ENCODE results near the gene CLN6. TPM values are rescaled to one million over a fixed set of nuclear protein-coding genes. Genes with fewer than 3 reads are reported as not detected.

The CLN6 gene
- total RNA-seq, 4 donors from 2014 or later: 20.3 to 38.1 (median 27.9) TPM

DNA sequence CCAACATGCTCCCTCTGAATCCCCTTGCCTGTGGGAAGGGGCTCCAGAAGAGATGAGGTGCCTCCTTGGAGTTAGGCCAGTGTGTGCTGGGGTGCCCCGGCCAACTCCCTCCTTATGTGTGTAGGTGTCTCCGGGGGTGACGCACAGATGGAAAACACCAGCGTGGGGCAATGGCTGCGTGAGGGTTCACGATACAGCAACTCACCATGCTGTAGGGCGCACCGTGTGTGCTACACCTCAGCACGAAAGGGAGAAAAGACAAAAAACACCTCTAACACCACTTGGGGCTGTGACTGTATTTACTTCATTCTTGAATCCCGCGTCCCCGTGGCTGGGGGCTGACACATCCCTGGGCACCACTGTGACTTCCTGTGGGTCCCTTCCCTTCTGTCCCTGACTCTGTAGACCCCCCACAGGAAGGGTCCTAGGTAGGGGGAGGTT, 22.8 kb downstream of the CLN6 start:
- peaks cover 12% of the 10 kb centered on the region for H3K36me3 ChIP-seq
- H3K9me3 ChIP-seq: no peaks in the 10 kb centered on the region
- 91% methylated on average over 12 of the region's 12 CpGs for WGBS
- no peak for TF ChIP-seq POLR2A (IDR thresholded peaks at IDR 0.05)
- TF ChIP-seq EP300 (IDR thresholded peaks at IDR 0.05): no peak
- TF ChIP-seq, protein P1, sequence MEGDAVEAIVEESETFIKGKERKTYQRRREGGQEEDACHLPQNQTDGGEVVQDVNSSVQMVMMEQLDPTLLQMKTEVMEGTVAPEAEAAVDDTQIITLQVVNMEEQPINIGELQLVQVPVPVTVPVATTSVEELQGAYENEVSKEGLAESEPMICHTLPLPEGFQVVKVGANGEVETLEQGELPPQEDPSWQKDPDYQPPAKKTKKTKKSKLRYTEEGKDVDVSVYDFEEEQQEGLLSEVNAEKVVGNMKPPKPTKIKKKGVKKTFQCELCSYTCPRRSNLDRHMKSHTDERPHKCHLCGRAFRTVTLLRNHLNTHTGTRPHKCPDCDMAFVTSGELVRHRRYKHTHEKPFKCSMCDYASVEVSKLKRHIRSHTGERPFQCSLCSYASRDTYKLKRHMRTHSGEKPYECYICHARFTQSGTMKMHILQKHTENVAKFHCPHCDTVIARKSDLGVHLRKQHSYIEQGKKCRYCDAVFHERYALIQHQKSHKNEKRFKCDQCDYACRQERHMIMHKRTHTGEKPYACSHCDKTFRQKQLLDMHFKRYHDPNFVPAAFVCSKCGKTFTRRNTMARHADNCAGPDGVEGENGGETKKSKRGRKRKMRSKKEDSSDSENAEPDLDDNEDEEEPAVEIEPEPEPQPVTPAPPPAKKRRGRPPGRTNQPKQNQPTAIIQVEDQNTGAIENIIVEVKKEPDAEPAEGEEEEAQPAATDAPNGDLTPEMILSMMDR (IDR thresholded peaks at IDR 0.05): no peak
- TF ChIP-seq POLR2AphosphoS5 (IDR thresholded peaks at IDR 0.05): no peak
- H3K27ac ChIP-seq: no peak overlapping the region
- peak in 1 of 2 donors; percentile 73 for DNase-seq (ENCODE audit: low spot score in 2 of 2)
- no peak overlapping the region for H3K4me3 ChIP-seq
- peaks cover 39% of the 10 kb centered on the region for H3K4me1 ChIP-seq
- H3K27me3 ChIP-seq: no peaks in the 10 kb centered on the region

DNA sequence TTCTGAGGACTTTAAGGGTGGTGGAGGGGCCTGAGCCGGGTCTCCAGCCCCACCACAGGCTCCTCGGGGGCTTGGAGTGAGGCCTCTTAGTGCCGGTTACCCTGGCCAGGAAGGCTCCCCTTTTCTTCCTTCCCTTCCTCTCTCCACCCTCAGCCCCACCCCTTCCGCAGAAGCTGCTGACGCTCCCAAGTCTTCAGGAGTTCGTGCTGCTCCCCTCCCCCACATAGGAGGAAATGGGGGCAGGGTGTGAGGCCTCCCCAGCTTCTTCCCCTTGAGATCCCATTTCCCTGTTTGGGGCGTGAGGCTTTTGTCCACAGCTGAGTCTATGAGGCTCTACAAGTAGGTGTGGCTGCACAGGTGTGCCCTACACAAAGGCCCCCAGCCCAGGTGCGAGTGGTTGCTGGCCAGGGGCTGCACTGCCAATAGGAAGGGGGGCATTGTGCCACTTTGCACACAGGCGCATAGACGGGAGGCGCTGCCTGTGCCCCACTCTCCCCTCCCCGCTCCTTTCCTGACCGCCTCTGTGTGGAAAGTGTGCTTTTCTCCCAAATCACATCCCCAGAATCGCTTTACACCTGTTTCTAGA, 23.5 kb downstream of the CLN6 start:
- H3K4me3 ChIP-seq: peak overlapping the region; percentile 33
- DNase-seq (ENCODE audit: low spot score in 2 of 2): peak in 1 of 2 donors; percentile 81
- H3K27me3 ChIP-seq: no peaks in the 10 kb centered on the region
- H3K9me3 ChIP-seq: no peaks in the 10 kb centered on the region
- WGBS: 57% methylated on average over 14 of the region's 14 CpGs
- peaks cover 7% of the 10 kb centered on the region for H3K36me3 ChIP-seq
- TF ChIP-seq POLR2A (IDR thresholded peaks at IDR 0.05) (no peak), POLR2AphosphoS5 (IDR thresholded peaks at IDR 0.05) (no peak), EP300 (IDR thresholded peaks at IDR 0.05) (no peak)
- TF ChIP-seq, protein P1 (IDR thresholded peaks at IDR 0.05): no peak
- peaks cover 37% of the 10 kb centered on the region for H3K4me1 ChIP-seq
- peak overlapping the region; percentile 48 for H3K27ac ChIP-seq

DNA sequence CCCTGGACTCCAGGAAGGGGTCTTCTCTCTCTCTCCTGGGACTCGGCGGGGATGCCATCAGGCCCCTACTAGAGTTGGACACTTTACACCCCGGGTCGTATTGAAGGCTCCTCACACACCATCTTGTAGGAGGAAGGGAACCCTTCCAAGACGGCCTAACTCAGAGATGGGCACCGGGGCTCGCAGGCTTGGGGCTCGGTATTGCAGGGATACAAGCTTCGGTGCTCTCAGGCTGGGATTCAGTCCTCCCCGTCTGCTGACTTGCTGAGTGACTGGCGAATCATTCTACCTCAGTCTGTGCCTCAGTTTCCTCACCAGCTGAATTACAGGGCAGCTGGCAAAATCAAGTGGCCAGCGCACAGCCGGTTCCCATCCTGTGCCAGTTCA, 24.0 kb downstream of the CLN6 start:
- peak overlapping the region; percentile 33 for H3K4me3 ChIP-seq
- H3K27me3 ChIP-seq: no peaks in the 10 kb centered on the region
- DNase-seq (ENCODE audit: low spot score in 2 of 2): peak in 1 of 2 donors; percentile 69
- H3K9me3 ChIP-seq: no peaks in the 10 kb centered on the region
- H3K27ac ChIP-seq: peak overlapping the region; percentile 48
- peaks cover 6% of the 10 kb centered on the region for H3K36me3 ChIP-seq
- peaks cover 37% of the 10 kb centered on the region for H3K4me1 ChIP-seq
- WGBS: 67% methylated on average over 10 of the region's 13 CpGs
- no peak for TF ChIP-seq EP300 (IDR thresholded peaks at IDR 0.05)
- TF ChIP-seq, protein P1 (IDR thresholded peaks at IDR 0.05): no peak

DNA sequence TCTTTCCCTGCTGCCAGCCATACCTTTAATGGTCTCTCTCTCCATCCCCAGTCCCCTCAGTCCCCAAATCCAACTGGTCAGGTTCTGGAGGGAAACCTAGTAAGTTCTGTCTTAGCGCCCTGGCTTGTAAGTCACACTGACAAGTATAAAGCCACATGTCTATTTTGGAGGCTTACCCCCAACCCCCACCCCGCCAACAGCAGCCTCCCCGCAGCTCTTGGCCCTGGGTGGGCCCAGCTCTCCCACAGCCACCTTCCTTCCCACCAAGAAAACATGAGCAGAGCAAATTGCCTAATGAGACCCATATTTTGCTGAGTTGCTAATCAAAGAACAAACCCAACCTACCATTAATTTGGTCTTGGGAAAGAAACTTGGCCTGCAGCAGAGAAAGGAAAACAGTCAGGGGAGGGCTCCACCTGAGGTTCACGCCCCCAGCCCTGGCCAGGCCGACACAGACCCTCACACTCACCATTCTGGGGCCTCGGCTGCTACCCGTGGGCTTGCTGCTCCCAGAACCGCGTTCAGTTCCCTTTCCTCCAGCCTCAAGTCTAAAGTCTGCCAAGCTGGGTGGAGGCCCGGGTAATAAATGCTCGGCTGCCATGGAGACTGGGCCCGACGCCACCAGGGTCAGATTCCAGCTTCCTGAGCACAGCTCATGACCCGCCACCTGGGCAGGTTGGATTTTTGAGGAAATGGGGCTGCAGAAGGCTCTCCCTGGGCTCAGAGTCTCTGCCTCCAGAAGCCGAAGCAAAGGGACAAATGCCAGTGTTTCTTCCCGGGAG, 24.6 kb downstream of the CLN6 start, which contains the start of gene CALML4:
TSS of gene CALML4 (minus strand) at position 557 of the 782 bp plus-strand sequence. CDS start at position 472, 85 bp downstream.
- Histone ChIP-seq H3K4me1 (peaks cover 40% of the 10 kb centered on the region), H3K27ac (peak within 1 kb of the TSS; percentile 48), H3K36me3 (peaks cover 6% of the 10 kb centered on the region), H3K27me3 (no peaks in the 10 kb centered on the region), H3K4me3 (peak within 1 kb of the TSS; percentile 33), H3K9me3 (no peaks in the 10 kb centered on the region)
- peak; percentile 82 to 86 for DNase-seq (ENCODE audit: low spot score in 2 of 2)
- TF ChIP-seq POLR2A (IDR thresholded peaks at IDR 0.05) (no peak), EP300 (IDR thresholded peaks at IDR 0.05) (no peak), POLR2AphosphoS5 (IDR thresholded peaks at IDR 0.05) (no peak)
- TF ChIP-seq, protein P1 (IDR thresholded peaks at IDR 0.05): no peak
- WGBS: 47% methylated on average over 3 of the region's 16 CpGs

DNA sequence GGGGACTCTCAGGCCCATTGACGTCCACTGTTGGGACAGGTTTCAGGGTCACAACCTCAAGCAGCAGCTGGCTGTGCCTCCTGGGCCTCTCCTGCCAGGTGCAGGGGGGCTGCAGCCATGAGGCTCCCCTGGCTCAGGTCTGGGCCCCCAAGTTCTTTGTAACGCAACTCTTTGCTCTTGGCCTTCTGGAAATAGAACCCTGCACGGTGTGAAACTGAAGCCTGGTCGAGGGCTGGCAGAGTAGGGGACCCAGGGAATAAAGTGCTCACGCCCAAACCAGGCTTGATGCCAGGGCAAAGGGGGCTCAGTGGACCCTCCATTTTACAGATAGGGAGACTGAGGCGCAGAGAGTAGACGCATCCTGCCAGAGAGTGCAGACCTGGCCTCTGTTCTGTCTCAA, 25.2 kb downstream of the CLN6 start:
- TF ChIP-seq, protein P1 (IDR thresholded peaks at IDR 0.05): no peak
- TF ChIP-seq EP300 (IDR thresholded peaks at IDR 0.05) (no peak), POLR2AphosphoS5 (IDR thresholded peaks at IDR 0.05) (no peak), POLR2A (IDR thresholded peaks at IDR 0.05) (no peak)
- Histone ChIP-seq H3K27ac (peak overlapping the region; percentile 48), H3K9me3 (no peaks in the 10 kb centered on the region), H3K4me3 (peak overlapping the region; percentile 33), H3K4me1 (peaks cover 40% of the 10 kb centered on the region), H3K27me3 (no peaks in the 10 kb centered on the region), H3K36me3 (peaks cover 4% of the 10 kb centered on the region)
- 89% methylated on average over 7 of the region's 7 CpGs for WGBS
- DNase-seq (ENCODE audit: low spot score in 2 of 2): peak in 1 of 2 donors; percentile 20
